ENCODE data around the gene SEMA4D. TPM values are rescaled to one million over a fixed set of nuclear protein-coding genes. Genes with fewer than 3 reads are reported as not detected.

The SEMA4D gene
- total and polyA plus RNA-seq, 9 of the 15 experiments (the other 6 are each of a cell fraction or from before 2014, with no cell fraction given): 0.38 to 5.1 (median 1.8) TPM

DNA sequence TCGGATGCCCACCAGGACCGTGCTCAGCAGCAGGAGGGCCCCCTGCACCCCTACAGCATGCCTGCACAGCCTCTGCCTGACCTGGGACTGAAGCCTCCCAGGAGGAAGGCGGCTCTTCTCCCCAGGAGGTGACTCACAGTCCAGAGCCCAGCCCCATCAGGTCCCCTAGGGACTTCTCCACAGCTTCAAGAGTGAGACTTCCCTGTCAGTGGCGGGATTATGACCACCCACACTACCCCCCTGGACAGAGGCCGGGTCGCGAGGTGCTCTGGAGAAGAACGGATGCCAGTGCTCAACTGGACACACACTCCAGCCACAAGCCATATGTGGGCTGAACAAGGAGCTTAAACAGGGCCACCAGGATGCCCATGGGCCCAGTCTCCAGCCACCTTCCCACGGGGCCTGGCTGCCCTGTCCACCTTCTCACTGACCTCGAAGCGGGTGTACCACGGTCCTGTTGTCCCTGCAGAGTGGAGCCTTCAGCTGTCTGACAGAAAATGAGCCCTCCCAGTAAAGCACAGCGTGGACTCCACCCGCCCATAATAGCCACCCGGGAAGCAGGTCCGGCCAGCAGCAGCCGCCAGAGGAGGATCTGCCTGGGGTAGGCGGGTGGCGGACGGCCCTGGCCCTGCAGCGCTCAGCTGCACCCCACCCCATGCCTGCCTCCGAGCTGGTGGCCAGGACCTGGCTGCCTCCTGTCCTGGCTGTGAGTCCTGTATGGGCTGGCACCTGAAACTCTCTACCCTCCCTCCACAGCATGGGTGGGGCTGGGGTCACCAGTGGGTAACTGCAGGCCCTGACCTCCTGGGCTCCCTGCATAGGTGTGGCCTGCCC lies 54.7 kb downstream of the SEMA4D start:
- no peak for FAIRE-seq
- TF ChIP-seq CBX3 (IDR thresholded peaks at IDR 0.05; ENCODE audit: borderline replicate concordance in 1 of 2, low read length in 2 of 2) (no peak), BCL6 (CRISPR knock-in tag; IDR thresholded peaks at IDR 0.05) (no peak), HSF4 (CRISPR knock-in tag; IDR thresholded peaks at IDR 0.05; ENCODE audit: borderline replicate concordance) (no peak), ZNF23 (CRISPR knock-in tag; IDR thresholded peaks at IDR 0.05) (no peak), ZNF444 (CRISPR knock-in tag; IDR thresholded peaks at IDR 0.05) (no peak), KAT7 (CRISPR knock-in tag; IDR thresholded peaks at IDR 0.05; ENCODE audit: borderline replicate concordance) (no peak), DIDO1 (tag; IDR thresholded peaks at IDR 0.05; ENCODE audit: low read depth) (no peak), SMARCE1 (IDR thresholded peaks at IDR 0.05) (no peak)
- TF ChIP-seq, protein P1, sequence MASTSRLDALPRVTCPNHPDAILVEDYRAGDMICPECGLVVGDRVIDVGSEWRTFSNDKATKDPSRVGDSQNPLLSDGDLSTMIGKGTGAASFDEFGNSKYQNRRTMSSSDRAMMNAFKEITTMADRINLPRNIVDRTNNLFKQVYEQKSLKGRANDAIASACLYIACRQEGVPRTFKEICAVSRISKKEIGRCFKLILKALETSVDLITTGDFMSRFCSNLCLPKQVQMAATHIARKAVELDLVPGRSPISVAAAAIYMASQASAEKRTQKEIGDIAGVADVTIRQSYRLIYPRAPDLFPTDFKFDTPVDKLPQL (IDR thresholded peaks at IDR 0.05; ENCODE audit: extremely low read depth, insufficient read length): no peak
- TF ChIP-seq, protein P2, sequence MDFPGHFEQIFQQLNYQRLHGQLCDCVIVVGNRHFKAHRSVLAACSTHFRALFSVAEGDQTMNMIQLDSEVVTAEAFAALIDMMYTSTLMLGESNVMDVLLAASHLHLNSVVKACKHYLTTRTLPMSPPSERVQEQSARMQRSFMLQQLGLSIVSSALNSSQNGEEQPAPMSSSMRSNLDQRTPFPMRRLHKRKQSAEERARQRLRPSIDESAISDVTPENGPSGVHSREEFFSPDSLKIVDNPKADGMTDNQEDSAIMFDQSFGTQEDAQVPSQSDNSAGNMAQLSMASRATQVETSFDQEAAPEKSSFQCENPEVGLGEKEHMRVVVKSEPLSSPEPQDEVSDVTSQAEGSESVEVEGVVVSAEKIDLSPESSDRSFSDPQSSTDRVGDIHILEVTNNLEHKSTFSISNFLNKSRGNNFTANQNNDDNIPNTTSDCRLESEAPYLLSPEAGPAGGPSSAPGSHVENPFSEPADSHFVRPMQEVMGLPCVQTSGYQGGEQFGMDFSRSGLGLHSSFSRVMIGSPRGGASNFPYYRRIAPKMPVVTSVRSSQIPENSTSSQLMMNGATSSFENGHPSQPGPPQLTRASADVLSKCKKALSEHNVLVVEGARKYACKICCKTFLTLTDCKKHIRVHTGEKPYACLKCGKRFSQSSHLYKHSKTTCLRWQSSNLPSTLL (IDR thresholded peaks at IDR 0.05): no peak
- TF ChIP-seq, protein P3, sequence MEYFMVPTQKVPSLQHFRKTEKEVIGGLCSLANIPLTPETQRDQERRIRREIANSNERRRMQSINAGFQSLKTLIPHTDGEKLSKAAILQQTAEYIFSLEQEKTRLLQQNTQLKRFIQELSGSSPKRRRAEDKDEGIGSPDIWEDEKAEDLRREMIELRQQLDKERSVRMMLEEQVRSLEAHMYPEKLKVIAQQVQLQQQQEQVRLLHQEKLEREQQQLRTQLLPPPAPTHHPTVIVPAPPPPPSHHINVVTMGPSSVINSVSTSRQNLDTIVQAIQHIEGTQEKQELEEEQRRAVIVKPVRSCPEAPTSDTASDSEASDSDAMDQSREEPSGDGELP (CRISPR knock-in tag; IDR thresholded peaks at IDR 0.05; ENCODE audit: borderline replicate concordance): no peak
- TF ChIP-seq, protein P4, sequence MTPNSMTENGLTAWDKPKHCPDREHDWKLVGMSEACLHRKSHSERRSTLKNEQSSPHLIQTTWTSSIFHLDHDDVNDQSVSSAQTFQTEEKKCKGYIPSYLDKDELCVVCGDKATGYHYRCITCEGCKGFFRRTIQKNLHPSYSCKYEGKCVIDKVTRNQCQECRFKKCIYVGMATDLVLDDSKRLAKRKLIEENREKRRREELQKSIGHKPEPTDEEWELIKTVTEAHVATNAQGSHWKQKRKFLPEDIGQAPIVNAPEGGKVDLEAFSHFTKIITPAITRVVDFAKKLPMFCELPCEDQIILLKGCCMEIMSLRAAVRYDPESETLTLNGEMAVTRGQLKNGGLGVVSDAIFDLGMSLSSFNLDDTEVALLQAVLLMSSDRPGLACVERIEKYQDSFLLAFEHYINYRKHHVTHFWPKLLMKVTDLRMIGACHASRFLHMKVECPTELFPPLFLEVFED (CRISPR knock-in tag; conservative IDR thresholded peaks at IDR 0.05): no peak
- POLR2A ChIA-PET: interaction anchor here (1.4 kb wide), 1 partner anchor 8 kb away, joined by 3 read pairs; no protein-coding TSS in a partner anchor
- Histone ChIP-seq H3K27ac (ENCODE audit: extremely low read depth, low read depth, low read length) (no peak overlapping the region), H3K9me1 (ENCODE audit: control insufficient read depth, insufficient read depth, low read length) (no peaks in the 10 kb centered on the region), H3K9ac (ENCODE audit: insufficient read depth in 1 of 2, low read depth in 2 of 2, low read length in 2 of 2) (no peak overlapping the region; a peak in 1 of 4 replicates), H2AFZ (ENCODE audit: low read depth, low read length) (no peak overlapping the region), H3K27me3 (ENCODE audit: control insufficient read depth in 2 of 2, insufficient read depth in 2 of 2, low read length in 2 of 2) (peaks cover 4 to 70% of the 10 kb centered on the region in 2 experiments; a peak in 4 of 5 replicates), H3K4me1 (replicated peaks in 1 of 2; ENCODE audit: control insufficient read depth in 2 of 2, insufficient read depth in 2 of 2, low read length in 2 of 2) (no peaks in the 10 kb centered on the region), H4K20me1 (replicated peaks; ENCODE audit: control insufficient read depth, insufficient read depth, low read length) (no peaks in the 10 kb centered on the region), H3K36me3 (ENCODE audit: control insufficient read depth, insufficient read depth, low read length) (no peaks in the 10 kb centered on the region), H3K9me3 (replicated peaks; ENCODE audit: control insufficient read depth, insufficient read depth, low read depth, low read length) (no peaks in the 10 kb centered on the region), H3K4me2 (ENCODE audit: insufficient read depth, low read length) (no peak overlapping the region), H3K4me3 (no peak overlapping the region), H3K79me2 (ENCODE audit: control insufficient read depth, insufficient read depth, low read length) (no peaks in the 10 kb centered on the region)
- intact Hi-C loops (cut with micrococcal nuclease) (no loop called here), in situ Hi-C loops (cut with MboI) (no loop called here)
- ATAC-seq: peak; percentile 33; the same call in 1 of the 3 replicates
- BruUV-seq (replicated peaks): no TSS peak
- WGBS (ENCODE audit: insufficient coverage, low coverage, missing lambda C conversion rate): 0% methylated on average over 14 of the region's 22 CpGs
- CTCF ChIA-PET (ENCODE audit: low intra/inter-chr PET ratio): no interaction called here
- no peak for DNase-seq (ENCODE audit: extremely low read depth in 1 of 4, low spot score in 3 of 4)

All from K562 (cell line).